Keratinocyte (primary cell): Measurements from ENCODE around the gene PAMR1.

Experiments used
- EZH2 ChIP-seq: IDR thresholded peaks from one replicate; pipeline ENCODE4 v1.6.1; 2012; ENCODE audit warnings: inconsistent platforms, mild to moderate bottlenecking, low read length, moderate library complexity
- TF ChIP-seq, protein P1 (sequence below), 3 experiments: IDR thresholded peaks in 1 of 3; conservative IDR thresholded peaks in 1 of 3; optimal IDR thresholded peaks in 1 of 3; 2 replicates in 2 of 3; 3 replicates in 1 of 3; pipeline versions ENCODE3 to v1.5.1; 2011; ENCODE audit warnings: low read length in 3 of 3, mild to moderate bottlenecking in 3 of 3, moderate library complexity in 2 of 3, control low read depth in 1 of 3, inconsistent platforms in 1 of 3; ENCODE audit not compliant: insufficient read depth in 2 of 3; ENCODE audit errors: extremely low read depth in 1 of 3

DNA sequence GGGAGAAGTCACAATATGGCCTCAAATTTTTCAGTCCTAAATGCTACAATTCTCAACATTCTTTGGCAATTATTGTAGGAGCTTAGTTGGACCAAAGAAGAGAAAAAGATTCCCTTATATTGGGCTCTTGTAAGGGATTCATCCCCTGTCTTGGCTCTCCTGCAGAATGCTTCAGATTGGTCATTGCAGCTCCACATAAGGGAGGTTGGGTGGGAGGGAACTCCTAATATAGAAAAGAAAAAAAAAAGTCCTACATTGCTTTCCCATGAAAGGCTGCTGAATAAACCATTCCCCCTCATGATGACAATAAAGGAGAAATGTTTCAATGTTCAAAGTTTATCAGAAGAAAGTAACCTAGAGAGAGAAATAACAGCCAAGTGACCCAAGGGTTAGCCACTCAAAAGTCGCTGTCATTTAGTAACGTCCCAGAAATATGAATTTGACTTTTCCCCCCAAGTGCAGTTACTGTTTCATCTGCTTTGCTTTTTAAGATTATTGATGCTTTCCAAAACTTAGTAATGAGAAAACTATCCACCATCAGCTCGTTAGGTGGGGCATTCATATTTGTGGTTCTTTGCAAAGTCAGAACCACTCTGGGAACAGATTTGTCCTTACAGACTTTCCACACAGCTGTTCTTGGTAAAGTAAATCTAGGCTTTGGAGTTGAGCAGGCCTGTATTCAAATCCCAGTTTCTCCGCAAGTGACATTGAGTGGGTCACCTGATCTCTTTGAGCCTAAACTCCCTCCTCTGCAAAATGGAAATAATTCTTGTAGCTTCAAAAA is 101.1 kb downstream of the PAMR1 start:
- TF ChIP-seq, protein P1, sequence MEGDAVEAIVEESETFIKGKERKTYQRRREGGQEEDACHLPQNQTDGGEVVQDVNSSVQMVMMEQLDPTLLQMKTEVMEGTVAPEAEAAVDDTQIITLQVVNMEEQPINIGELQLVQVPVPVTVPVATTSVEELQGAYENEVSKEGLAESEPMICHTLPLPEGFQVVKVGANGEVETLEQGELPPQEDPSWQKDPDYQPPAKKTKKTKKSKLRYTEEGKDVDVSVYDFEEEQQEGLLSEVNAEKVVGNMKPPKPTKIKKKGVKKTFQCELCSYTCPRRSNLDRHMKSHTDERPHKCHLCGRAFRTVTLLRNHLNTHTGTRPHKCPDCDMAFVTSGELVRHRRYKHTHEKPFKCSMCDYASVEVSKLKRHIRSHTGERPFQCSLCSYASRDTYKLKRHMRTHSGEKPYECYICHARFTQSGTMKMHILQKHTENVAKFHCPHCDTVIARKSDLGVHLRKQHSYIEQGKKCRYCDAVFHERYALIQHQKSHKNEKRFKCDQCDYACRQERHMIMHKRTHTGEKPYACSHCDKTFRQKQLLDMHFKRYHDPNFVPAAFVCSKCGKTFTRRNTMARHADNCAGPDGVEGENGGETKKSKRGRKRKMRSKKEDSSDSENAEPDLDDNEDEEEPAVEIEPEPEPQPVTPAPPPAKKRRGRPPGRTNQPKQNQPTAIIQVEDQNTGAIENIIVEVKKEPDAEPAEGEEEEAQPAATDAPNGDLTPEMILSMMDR (optimal IDR thresholded peaks at IDR 0.05 in 1 of 3, IDR thresholded peaks at IDR 0.05 in 1 of 3, conservative IDR thresholded peaks at IDR 0.05 in 1 of 3; ENCODE audit: extremely low read depth in 1 of 3, insufficient read depth in 2 of 3, low read length in 3 of 3), result no peak
- no peak for TF ChIP-seq EZH2
